ENCODE measurements around the gene LRMDA. TPM values are rescaled to one million over a fixed set of nuclear protein-coding genes. Genes with fewer than 3 reads are reported as not detected.

The LRMDA gene
- total RNA-seq, 1 donor from 2014 or later = not detected

GRCh38 chr10:75887369-75887768 is 455.9 kb downstream of the LRMDA start:
- peaks cover 2% of the 10 kb centered on the region for H3K9me3 Mint-ChIP-seq
- no peaks in the 10 kb centered on the region for H3K4me1 Mint-ChIP-seq
- DNase-seq (no peak), ATAC-seq (ENCODE audit: low read depth) (no peak)
- POLR2A ChIA-PET = no interaction called here
- intact Hi-C loops (cut with micrococcal nuclease) = no loop called here
- H3K36me3 Mint-ChIP-seq (ENCODE audit: low read depth) = no peaks in the 10 kb centered on the region
- H3K4me3 Mint-ChIP-seq = no peak overlapping the region
- no peak for TF ChIP-seq CTCF (IDR thresholded peaks at IDR 0.05)
- H3K27ac Mint-ChIP-seq = no peak overlapping the region
- no peaks in the 10 kb centered on the region for H3K27me3 Mint-ChIP-seq
- CTCF ChIA-PET = no interaction called here

DNA sequence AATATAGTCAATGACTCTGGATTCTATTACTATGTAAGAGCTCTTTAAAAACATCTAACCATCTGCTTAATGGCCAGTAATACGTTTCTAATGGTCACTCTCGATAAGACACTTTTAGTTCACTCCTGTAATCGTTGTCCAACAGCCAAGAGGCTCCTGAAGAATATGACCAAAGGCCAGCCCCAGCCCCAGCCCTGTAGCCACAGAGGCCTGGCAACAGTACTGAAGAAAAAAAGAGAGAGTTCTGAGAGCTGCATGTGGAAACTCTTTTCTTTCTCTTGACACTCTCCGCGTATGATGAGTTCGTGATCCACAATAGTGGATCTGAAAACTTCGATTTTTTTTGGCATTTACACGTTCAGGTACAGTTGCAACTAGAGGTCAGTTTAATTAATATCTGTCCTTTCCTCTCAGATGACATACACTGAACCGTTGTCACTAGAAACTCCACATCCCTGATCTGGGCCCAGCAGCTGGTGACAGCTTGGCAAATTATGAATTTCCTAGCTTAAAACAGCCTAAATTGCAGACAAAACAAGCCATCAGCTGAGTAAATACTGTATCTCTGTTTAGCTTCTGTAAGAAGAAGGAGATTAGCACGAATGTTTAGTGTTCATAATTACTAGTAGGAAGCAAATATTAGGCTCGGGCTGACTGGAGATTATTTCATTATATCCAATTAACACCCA is 456.7 kb downstream of the LRMDA start:
- peaks cover 2% of the 10 kb centered on the region for H3K9me3 Mint-ChIP-seq
- intact Hi-C loops (cut with micrococcal nuclease) = no loop called here

GRCh38 chr10:75889051-75889450 is 457.6 kb downstream of the LRMDA start:
- Mint-ChIP-seq H3K36me3 (ENCODE audit: low read depth) (no peaks in the 10 kb centered on the region), H3K4me1 (no peaks in the 10 kb centered on the region), H3K9me3 (peaks cover 2% of the 10 kb centered on the region), H3K4me3 (no peak overlapping the region), H3K27me3 (no peaks in the 10 kb centered on the region), H3K27ac (no peak overlapping the region)
- ChIA-PET CTCF (no interaction called here), POLR2A (no interaction called here)
- TF ChIP-seq CTCF (IDR thresholded peaks at IDR 0.05) = no peak
- intact Hi-C loops (cut with micrococcal nuclease) = no loop called here
- DNase-seq (no peak), ATAC-seq (ENCODE audit: low read depth) (no peak)

More for the DNA sequence above, 456.7 kb downstream of the LRMDA start:
- CTCF ChIA-PET = no interaction called here
- H3K4me1 Mint-ChIP-seq = no peaks in the 10 kb centered on the region
- POLR2A ChIA-PET = no interaction called here
- TF ChIP-seq CTCF (IDR thresholded peaks at IDR 0.05) = no peak
- no peaks in the 10 kb centered on the region for H3K36me3 Mint-ChIP-seq (ENCODE audit: low read depth)
- no peaks in the 10 kb centered on the region for H3K27me3 Mint-ChIP-seq
- H3K27ac Mint-ChIP-seq = no peak overlapping the region
- no peak overlapping the region for H3K4me3 Mint-ChIP-seq
- ATAC-seq (ENCODE audit: low read depth) (no peak), DNase-seq (no peak)

DNA sequence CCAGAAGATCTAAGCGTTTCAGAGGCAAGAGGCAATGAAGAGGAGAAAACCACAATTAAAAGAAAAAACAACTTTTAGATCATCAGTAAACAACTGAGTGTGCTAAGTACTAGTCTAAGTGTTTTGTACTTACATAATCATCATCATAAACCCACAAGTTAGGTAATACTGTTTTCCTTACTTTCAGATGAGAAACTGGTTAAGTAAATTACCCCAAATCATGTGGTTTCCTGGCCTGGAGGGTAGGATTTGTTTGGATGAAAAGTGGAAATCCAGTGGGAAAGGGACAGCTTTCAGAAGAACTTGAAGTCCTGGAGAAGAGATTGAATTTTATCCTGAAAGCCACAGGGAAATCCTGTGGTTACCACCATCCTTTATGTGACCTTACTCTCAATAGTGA is 463.3 kb downstream of the LRMDA start:
- peaks cover 2% of the 10 kb centered on the region for H3K9me3 Mint-ChIP-seq
- ATAC-seq (ENCODE audit: low read depth) (no peak), DNase-seq (no peak)
- H3K4me1 Mint-ChIP-seq = no peaks in the 10 kb centered on the region
- intact Hi-C loops (cut with micrococcal nuclease) = no loop called here
- ChIA-PET CTCF (no interaction called here), POLR2A (no interaction called here)
- no peak for TF ChIP-seq CTCF (IDR thresholded peaks at IDR 0.05)
- H3K4me3 Mint-ChIP-seq = no peak overlapping the region
- H3K27me3 Mint-ChIP-seq = no peaks in the 10 kb centered on the region
- no peaks in the 10 kb centered on the region for H3K36me3 Mint-ChIP-seq (ENCODE audit: low read depth)
- no peak overlapping the region for H3K27ac Mint-ChIP-seq

- intact Hi-C loops (cut with micrococcal nuclease) = no loop called here
- Mint-ChIP-seq H3K27me3 (no peaks in the 10 kb centered on the region), H3K4me1 (no peaks in the 10 kb centered on the region), H3K36me3 (ENCODE audit: low read depth) (no peaks in the 10 kb centered on the region), H3K9me3 (peaks cover 2% of the 10 kb centered on the region), H3K27ac (no peak overlapping the region), H3K4me3 (no peak overlapping the region)
- CTCF ChIA-PET = no interaction called here
- ATAC-seq (ENCODE audit: low read depth) = no peak
- DNase-seq = no peak
- TF ChIP-seq CTCF (IDR thresholded peaks at IDR 0.05) = no peak
- POLR2A ChIA-PET = no interaction called here
These were observed 463.8 kb downstream of the LRMDA start for GRCh38 chr10:75895259-75895658.

All from activated B cell treated with CpG ODN at 0.5 μM for 24 hours (primary cell).